Measurements from ENCODE around the gene PTPRT.

The PTPRT gene

GRCh38 chr20:42598581-42598980 is 591.1 kb downstream of the PTPRT start:
- DNase-seq, result no peak

GRCh38 chr20:42595625-42596024 is 594.1 kb downstream of the PTPRT start:
- DNase-seq, result no peak

- DNase-seq, result no peak
These were observed 595.0 kb downstream of the PTPRT start for GRCh38 chr20:42594659-42595058.

GRCh38 chr20:42594011-42594410 is 595.7 kb downstream of the PTPRT start:
- DNase-seq, result no peak

- no peak for DNase-seq
These were observed 599.6 kb downstream of the PTPRT start for GRCh38 chr20:42589976-42590639.

GRCh38 chr20:42588847-42589246 is 600.9 kb downstream of the PTPRT start:
- no peak for DNase-seq

- DNase-seq, result no peak
These were observed 602.3 kb downstream of the PTPRT start for GRCh38 chr20:42587427-42587826.

- no peak for DNase-seq
These were observed 608.4 kb downstream of the PTPRT start for GRCh38 chr20:42581311-42581710.

- no peak for DNase-seq
These were observed 613.5 kb downstream of the PTPRT start for GRCh38 chr20:42576167-42576566.

GRCh38 chr20:42572320-42573016 is 617.2 kb downstream of the PTPRT start:
- DNase-seq, result no peak

GRCh38 chr20:42567409-42567808 is 622.3 kb downstream of the PTPRT start:
- no peak for DNase-seq

GRCh38 chr20:42565235-42565995 is 624.3 kb downstream of the PTPRT start:
- DNase-seq, result no peak

- DNase-seq, result no peak
These were observed 630.0 kb downstream of the PTPRT start for GRCh38 chr20:42559665-42560064.

GRCh38 chr20:42556575-42556974 is 633.1 kb downstream of the PTPRT start:
- no peak for DNase-seq

GRCh38 chr20:42553374-42553773 is 636.3 kb downstream of the PTPRT start:
- DNase-seq, result no peak

GRCh38 chr20:42549496-42549895 is 640.2 kb downstream of the PTPRT start:
- no peak for DNase-seq

- DNase-seq, result no peak
These were observed 644.8 kb downstream of the PTPRT start for GRCh38 chr20:42544926-42545325.

GRCh38 chr20:42532831-42533230 is 656.9 kb downstream of the PTPRT start:
- no peak for DNase-seq

GRCh38 chr20:42531508-42531961 is 658.2 kb downstream of the PTPRT start:
- DNase-seq, result no peak

- no peak for DNase-seq
These were observed 658.8 kb downstream of the PTPRT start for GRCh38 chr20:42530855-42531448.

- no peak for DNase-seq
These were observed 659.5 kb downstream of the PTPRT start for GRCh38 chr20:42530191-42530590.

GRCh38 chr20:42524058-42524457 is 665.6 kb downstream of the PTPRT start:
- DNase-seq, result no peak

GRCh38 chr20:42516692-42517091 is 673.0 kb downstream of the PTPRT start:
- no peak for DNase-seq
